Measurements from ENCODE around the gene PDZRN3. TPM values are rescaled to one million over a fixed set of nuclear protein-coding genes. Genes with fewer than 3 reads are reported as not detected.

PDZRN3 gene
- total RNA-seq, 1 experiment from 2014 or later, result 0.24 TPM

DNA sequence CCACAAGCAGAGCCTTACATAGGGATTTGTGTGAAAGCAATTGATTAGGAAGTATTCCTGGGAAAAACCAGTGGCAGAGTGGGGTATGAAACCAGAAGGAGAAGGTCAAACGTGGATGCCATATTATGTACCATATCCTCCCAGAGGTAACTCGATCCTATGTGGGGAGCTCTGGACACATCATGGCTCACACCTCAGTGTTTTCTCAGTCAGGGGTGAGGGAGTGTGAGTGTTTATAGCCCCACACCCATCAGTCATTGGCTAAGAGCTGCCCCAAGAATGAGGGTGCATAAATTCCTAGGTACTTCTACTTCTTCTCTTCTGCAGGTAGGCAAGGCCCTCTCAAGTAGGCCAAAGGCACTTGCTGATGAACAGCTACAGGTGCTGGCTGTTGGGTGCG lies 28.2 kb upstream of the PDZRN3 start:
- no peak for TF ChIP-seq EZH2 (IDR thresholded peaks at IDR 0.05; ENCODE audit: borderline replicate concordance, low read depth, low read length, poor library complexity, severe bottlenecking)
- TF ChIP-seq, protein P1, sequence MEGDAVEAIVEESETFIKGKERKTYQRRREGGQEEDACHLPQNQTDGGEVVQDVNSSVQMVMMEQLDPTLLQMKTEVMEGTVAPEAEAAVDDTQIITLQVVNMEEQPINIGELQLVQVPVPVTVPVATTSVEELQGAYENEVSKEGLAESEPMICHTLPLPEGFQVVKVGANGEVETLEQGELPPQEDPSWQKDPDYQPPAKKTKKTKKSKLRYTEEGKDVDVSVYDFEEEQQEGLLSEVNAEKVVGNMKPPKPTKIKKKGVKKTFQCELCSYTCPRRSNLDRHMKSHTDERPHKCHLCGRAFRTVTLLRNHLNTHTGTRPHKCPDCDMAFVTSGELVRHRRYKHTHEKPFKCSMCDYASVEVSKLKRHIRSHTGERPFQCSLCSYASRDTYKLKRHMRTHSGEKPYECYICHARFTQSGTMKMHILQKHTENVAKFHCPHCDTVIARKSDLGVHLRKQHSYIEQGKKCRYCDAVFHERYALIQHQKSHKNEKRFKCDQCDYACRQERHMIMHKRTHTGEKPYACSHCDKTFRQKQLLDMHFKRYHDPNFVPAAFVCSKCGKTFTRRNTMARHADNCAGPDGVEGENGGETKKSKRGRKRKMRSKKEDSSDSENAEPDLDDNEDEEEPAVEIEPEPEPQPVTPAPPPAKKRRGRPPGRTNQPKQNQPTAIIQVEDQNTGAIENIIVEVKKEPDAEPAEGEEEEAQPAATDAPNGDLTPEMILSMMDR (conservative IDR thresholded peaks at IDR 0.05; ENCODE audit: low read depth, low read length), result no peak

GRCh38 chr3:73637042-73637441 lies 12.3 kb upstream of the PDZRN3 start:
- Histone ChIP-seq H3K4me1 (ENCODE audit: insufficient read depth, low read length, poor library complexity, severe bottlenecking) (no peaks in the 10 kb centered on the region), H3K9me3 (ENCODE audit: low read depth, low read length, poor library complexity, severe bottlenecking) (no peaks in the 10 kb centered on the region), H3K27ac (ENCODE audit: low read depth, low read length, poor library complexity, severe bottlenecking) (no peak overlapping the region), H3K4me3 (ENCODE audit: low read depth, low read length, poor library complexity, severe bottlenecking) (no peak overlapping the region), H3K36me3 (ENCODE audit: insufficient read depth, low read length, poor library complexity, severe bottlenecking) (no peaks in the 10 kb centered on the region), H3K27me3 (replicated peaks; ENCODE audit: insufficient read depth, low read depth, low read length, poor library complexity) (no peaks in the 10 kb centered on the region)
- CTCF ChIA-PET, result no interaction called here
- peak; percentile 1 for DNase-seq (ENCODE audit: low spot score)
- POLR2A ChIA-PET (ENCODE audit: low non-redundant PET), result no interaction called here
- intact Hi-C loops (cut with micrococcal nuclease; ENCODE audit: unreplicated experiment), result no loop called here
- no TSS peak for BruUV-seq (replicated peaks)
- TF ChIP-seq EZH2 (IDR thresholded peaks at IDR 0.05; ENCODE audit: borderline replicate concordance, low read depth, low read length, poor library complexity, severe bottlenecking), result no peak
- TF ChIP-seq, protein P1 (conservative IDR thresholded peaks at IDR 0.05; ENCODE audit: low read depth, low read length), result no peak

More for the DNA sequence above, 28.2 kb upstream of the PDZRN3 start:
- no peak overlapping the region for H3K4me3 ChIP-seq (ENCODE audit: low read depth, low read length, poor library complexity, severe bottlenecking)
- CTCF ChIA-PET, result no interaction called here
- POLR2A ChIA-PET (ENCODE audit: low non-redundant PET), result no interaction called here
- no peaks in the 10 kb centered on the region for H3K9me3 ChIP-seq (ENCODE audit: low read depth, low read length, poor library complexity, severe bottlenecking)
- no TSS peak for BruUV-seq (replicated peaks)
- no peaks in the 10 kb centered on the region for H3K36me3 ChIP-seq (ENCODE audit: insufficient read depth, low read length, poor library complexity, severe bottlenecking)
- no peak overlapping the region for H3K27ac ChIP-seq (ENCODE audit: low read depth, low read length, poor library complexity, severe bottlenecking)
- no peak for DNase-seq (ENCODE audit: low spot score)
- intact Hi-C loops (cut with micrococcal nuclease; ENCODE audit: unreplicated experiment), result no loop called here
- H3K4me1 ChIP-seq (ENCODE audit: insufficient read depth, low read length, poor library complexity, severe bottlenecking), result no peaks in the 10 kb centered on the region
- no peaks in the 10 kb centered on the region for H3K27me3 ChIP-seq (replicated peaks; ENCODE audit: insufficient read depth, low read depth, low read length, poor library complexity)

GRCh38 chr3:73635254-73635653 lies 10.5 kb upstream of the PDZRN3 start:
- BruUV-seq (replicated peaks), result no TSS peak
- ChIA-PET CTCF (no interaction called here), POLR2A (ENCODE audit: low non-redundant PET) (no interaction called here)
- no peak overlapping the region for H3K27ac ChIP-seq (ENCODE audit: low read depth, low read length, poor library complexity, severe bottlenecking)
- H3K27me3 ChIP-seq (replicated peaks; ENCODE audit: insufficient read depth, low read depth, low read length, poor library complexity), result no peaks in the 10 kb centered on the region
- H3K9me3 ChIP-seq (ENCODE audit: low read depth, low read length, poor library complexity, severe bottlenecking), result no peaks in the 10 kb centered on the region
- TF ChIP-seq, protein P1 (conservative IDR thresholded peaks at IDR 0.05; ENCODE audit: low read depth, low read length), result no peak
- TF ChIP-seq EZH2 (IDR thresholded peaks at IDR 0.05; ENCODE audit: borderline replicate concordance, low read depth, low read length, poor library complexity, severe bottlenecking), result no peak
- intact Hi-C loops (cut with micrococcal nuclease; ENCODE audit: unreplicated experiment), result no loop called here
- no peak overlapping the region for H3K4me3 ChIP-seq (ENCODE audit: low read depth, low read length, poor library complexity, severe bottlenecking)
- no peak for DNase-seq (ENCODE audit: low spot score)
- no peaks in the 10 kb centered on the region for H3K4me1 ChIP-seq (ENCODE audit: insufficient read depth, low read length, poor library complexity, severe bottlenecking)
- H3K36me3 ChIP-seq (ENCODE audit: insufficient read depth, low read length, poor library complexity, severe bottlenecking), result no peaks in the 10 kb centered on the region

All from A673 (cell line).